ENCODE results near the gene SLC2A3. TPM values are rescaled to one million over a fixed set of nuclear protein-coding genes. Genes with fewer than 3 reads are reported as not detected.
"Not testable (repeated sequence)": the region's sequence is repeated elsewhere in the genome, so short reads cannot be mapped to it uniquely, and the experiment has no call there.

The SLC2A3 gene
- total RNA-seq, 1 experiment from 2014 or later: 38.2 TPM

DNA sequence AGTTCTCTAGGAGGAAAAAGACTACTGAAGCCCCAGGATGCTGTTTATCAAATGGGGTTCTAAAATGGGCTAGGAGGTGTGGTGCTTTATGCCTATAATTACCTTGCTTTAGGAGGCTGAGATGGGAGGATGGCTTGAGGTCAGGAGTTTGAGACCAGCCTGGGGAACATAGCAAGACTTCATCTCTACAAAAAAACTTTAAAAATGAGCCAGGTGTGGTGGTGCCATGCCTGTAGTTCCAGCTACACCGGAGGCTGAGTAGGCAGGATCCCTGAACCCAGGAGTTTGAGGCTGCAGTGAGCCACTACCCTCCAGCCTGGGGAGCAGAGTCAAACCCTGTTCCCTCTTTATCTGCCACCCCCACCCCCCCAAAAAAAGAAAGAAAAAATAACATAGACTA, 23.3 kb upstream of the SLC2A3 start:
- Histone ChIP-seq H3K27me3 (ENCODE audit: low read length) (no peaks in the 10 kb centered on the region), H3K27ac (ENCODE audit: low read length) (no peak overlapping the region), H4K20me1 (ENCODE audit: insufficient read depth, low read depth, low read length) (no peaks in the 10 kb centered on the region), H3K79me2 (ENCODE audit: low read length) (no peaks in the 10 kb centered on the region), H3K4me1 (ENCODE audit: low read length) (peaks cover 21% of the 10 kb centered on the region), H3K4me2 (ENCODE audit: low read depth, low read length, poor library complexity, severe bottlenecking) (peak overlapping the region; percentile 96), H3K9me3 (ENCODE audit: low read length) (no peaks in the 10 kb centered on the region), H2AFZ (ENCODE audit: low read length) (peak overlapping the region; percentile 80), H3K9ac (ENCODE audit: low read length) (no peak overlapping the region), H3K9me2 (replicated peaks; ENCODE audit: insufficient read depth, low read length) (no peaks in the 10 kb centered on the region), H3K4me3 (ENCODE audit: low read length) (no peak overlapping the region), H3K36me3 (ENCODE audit: insufficient read depth, low read length) (no peaks in the 10 kb centered on the region)
- no peak for DNase-seq

DNA sequence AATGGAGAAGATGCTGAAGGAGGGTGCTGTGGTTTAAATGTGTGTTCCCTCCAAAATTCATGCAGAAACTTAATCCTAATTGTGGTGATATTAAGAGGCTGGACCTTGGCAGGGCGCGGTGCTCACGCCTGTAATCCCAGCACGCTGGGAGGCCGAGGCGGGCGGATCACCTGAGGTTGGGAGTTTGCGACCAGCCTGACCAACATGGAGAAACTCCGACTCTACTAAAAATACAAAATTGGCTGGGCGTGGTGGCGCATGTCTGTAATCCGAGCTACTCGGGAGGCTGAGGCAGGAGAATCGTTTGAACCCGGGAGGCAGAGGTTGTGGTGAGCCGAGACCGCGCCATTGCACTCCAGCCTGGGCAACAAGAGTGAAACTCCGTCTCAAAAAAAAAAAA, 18.9 kb upstream of the SLC2A3 start:
- not testable (repeated sequence) for H3K4me2 ChIP-seq (ENCODE audit: low read depth, low read length, poor library complexity, severe bottlenecking); H3K79me2 ChIP-seq (ENCODE audit: low read length); H3K36me3 ChIP-seq (ENCODE audit: insufficient read depth, low read length); H3K4me3 ChIP-seq (ENCODE audit: low read length); H3K27ac ChIP-seq (ENCODE audit: low read length); H3K9me2 ChIP-seq (replicated peaks; ENCODE audit: insufficient read depth, low read length); DNase-seq; H4K20me1 ChIP-seq (ENCODE audit: insufficient read depth, low read depth, low read length); H3K27me3 ChIP-seq (ENCODE audit: low read length); H3K9me3 ChIP-seq (ENCODE audit: low read length); H3K9ac ChIP-seq (ENCODE audit: low read length); H3K4me1 ChIP-seq (ENCODE audit: low read length); H2AFZ ChIP-seq (ENCODE audit: low read length)

DNA sequence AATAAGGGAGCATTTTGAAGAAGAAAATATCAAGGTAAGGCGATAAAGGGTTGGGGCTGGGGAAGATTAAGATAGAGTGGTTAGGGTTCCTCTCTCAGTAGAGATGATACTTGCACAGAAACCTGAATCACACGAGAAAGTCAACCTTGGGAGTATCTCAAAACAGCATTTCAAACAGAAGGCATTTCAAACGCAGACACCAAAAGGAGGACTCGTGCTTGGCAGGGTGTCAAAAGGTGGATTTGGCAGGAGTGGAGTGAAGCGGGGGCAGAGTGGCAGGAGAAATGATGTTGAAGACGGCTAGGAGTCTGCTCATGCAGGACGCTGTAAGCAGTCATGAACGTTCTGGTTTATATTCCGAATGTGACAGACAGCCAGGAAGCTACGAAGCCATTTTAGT, 18.4 kb upstream of the SLC2A3 start:
- not testable (repeated sequence) for H3K9ac ChIP-seq (ENCODE audit: low read length); H3K9me3 ChIP-seq (ENCODE audit: low read length); H3K4me1 ChIP-seq (ENCODE audit: low read length); H3K9me2 ChIP-seq (replicated peaks; ENCODE audit: insufficient read depth, low read length); H3K36me3 ChIP-seq (ENCODE audit: insufficient read depth, low read length); H4K20me1 ChIP-seq (ENCODE audit: insufficient read depth, low read depth, low read length); H3K27me3 ChIP-seq (ENCODE audit: low read length); H2AFZ ChIP-seq (ENCODE audit: low read length); H3K79me2 ChIP-seq (ENCODE audit: low read length); DNase-seq; H3K4me2 ChIP-seq (ENCODE audit: low read depth, low read length, poor library complexity, severe bottlenecking); H3K4me3 ChIP-seq (ENCODE audit: low read length); H3K27ac ChIP-seq (ENCODE audit: low read length)

DNA sequence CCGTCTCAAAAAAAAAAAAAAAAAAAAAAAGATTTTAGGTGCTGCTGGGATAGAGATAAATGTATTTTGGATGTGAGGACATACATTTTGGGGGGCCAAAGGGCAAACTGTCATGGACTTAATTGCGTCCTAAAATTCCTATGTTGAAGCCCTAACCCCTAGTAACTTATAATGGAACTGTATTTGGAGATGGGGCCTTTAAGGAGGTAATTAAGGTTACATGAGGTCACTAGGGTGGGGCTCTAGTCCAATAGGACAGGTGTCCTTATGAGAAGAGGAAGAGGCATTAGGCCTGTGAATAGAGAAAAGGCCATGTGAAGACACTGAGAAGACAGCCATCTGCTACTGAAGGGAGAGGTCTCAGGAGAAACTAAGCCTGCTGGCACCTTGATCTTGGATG, 17.9 kb upstream of the SLC2A3 start:
- H3K4me1 ChIP-seq (ENCODE audit: low read length); H3K4me3 ChIP-seq (ENCODE audit: low read length); H3K4me2 ChIP-seq (ENCODE audit: low read depth, low read length, poor library complexity, severe bottlenecking); H4K20me1 ChIP-seq (ENCODE audit: insufficient read depth, low read depth, low read length); DNase-seq; H2AFZ ChIP-seq (ENCODE audit: low read length); H3K9ac ChIP-seq (ENCODE audit: low read length); H3K36me3 ChIP-seq (ENCODE audit: insufficient read depth, low read length); H3K9me2 ChIP-seq (replicated peaks; ENCODE audit: insufficient read depth, low read length); H3K27me3 ChIP-seq (ENCODE audit: low read length); H3K79me2 ChIP-seq (ENCODE audit: low read length); H3K9me3 ChIP-seq (ENCODE audit: low read length); H3K27ac ChIP-seq (ENCODE audit: low read length): not testable (repeated sequence)

DNA sequence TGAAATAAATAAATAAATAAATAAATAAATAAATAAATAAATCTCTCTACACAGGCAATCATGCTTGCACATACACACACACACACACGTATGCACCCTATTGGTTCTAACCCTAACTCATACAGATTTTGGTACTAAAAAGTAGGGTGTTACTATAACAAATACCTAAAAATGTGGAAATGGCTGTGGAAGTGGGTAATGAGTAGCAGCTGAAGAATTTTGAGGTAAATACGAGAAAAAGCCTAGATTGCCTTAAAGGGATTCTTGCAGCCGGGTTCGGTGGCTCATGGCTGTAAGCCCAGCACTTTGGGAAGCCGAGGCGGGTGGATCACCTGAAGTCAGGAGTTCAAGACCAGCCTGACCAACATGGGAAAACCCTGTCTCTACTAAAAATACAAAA, 15.7 kb upstream of the SLC2A3 start:
- Histone ChIP-seq H3K4me1 (ENCODE audit: low read length) (no peaks in the 10 kb centered on the region), H3K27me3 (ENCODE audit: low read length) (no peaks in the 10 kb centered on the region), H2AFZ (ENCODE audit: low read length) (no peak overlapping the region), H3K9me2 (replicated peaks; ENCODE audit: insufficient read depth, low read length) (no peaks in the 10 kb centered on the region), H3K27ac (ENCODE audit: low read length) (no peak overlapping the region), H3K9me3 (ENCODE audit: low read length) (no peaks in the 10 kb centered on the region), H3K79me2 (ENCODE audit: low read length) (no peaks in the 10 kb centered on the region), H4K20me1 (ENCODE audit: insufficient read depth, low read depth, low read length) (no peaks in the 10 kb centered on the region), H3K4me2 (ENCODE audit: low read depth, low read length, poor library complexity, severe bottlenecking) (no peak overlapping the region), H3K9ac (ENCODE audit: low read length) (no peak overlapping the region), H3K4me3 (ENCODE audit: low read length) (no peak overlapping the region), H3K36me3 (ENCODE audit: insufficient read depth, low read length) (no peaks in the 10 kb centered on the region)
- no peak for DNase-seq

DNA sequence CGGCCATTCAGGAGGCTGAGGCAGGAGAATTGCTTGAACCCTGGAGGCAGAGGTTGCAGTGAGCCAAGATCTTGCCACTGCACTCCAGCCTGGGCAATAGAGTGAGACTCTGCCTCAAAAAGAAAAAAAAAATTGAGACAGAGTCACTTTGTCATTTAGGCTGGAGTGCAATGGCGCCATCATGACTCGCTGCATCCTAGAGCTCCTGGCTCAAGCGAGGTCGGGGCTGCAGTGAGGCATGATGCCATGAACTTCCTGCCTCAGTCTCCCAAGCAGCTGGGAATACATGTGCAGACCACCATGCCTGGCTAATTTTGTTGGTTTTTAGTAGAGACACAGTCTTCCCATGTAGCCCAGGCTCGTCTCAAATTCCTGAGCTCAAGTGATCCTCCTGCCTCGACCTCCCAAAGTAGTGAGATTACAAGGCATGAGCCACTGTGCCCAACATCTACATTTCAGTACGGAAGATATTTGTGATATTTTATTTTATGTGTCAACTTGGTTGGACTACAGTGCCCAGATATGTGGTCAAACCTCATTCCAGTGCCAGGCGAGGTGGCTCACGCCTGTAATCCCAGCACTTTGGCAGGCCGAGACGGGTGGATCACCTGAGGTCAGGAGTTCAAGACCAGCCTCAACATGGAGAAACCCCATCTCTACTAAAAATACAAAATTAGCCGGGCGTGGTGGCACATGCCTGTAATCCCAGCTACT, 14.4 kb upstream of the SLC2A3 start:
- H3K9ac ChIP-seq (ENCODE audit: low read length); H2AFZ ChIP-seq (ENCODE audit: low read length); H3K9me2 ChIP-seq (replicated peaks; ENCODE audit: insufficient read depth, low read length); H3K79me2 ChIP-seq (ENCODE audit: low read length); H3K4me1 ChIP-seq (ENCODE audit: low read length); H3K36me3 ChIP-seq (ENCODE audit: insufficient read depth, low read length); H3K27ac ChIP-seq (ENCODE audit: low read length); H3K27me3 ChIP-seq (ENCODE audit: low read length); DNase-seq; H3K4me2 ChIP-seq (ENCODE audit: low read depth, low read length, poor library complexity, severe bottlenecking); H4K20me1 ChIP-seq (ENCODE audit: insufficient read depth, low read depth, low read length); H3K9me3 ChIP-seq (ENCODE audit: low read length); H3K4me3 ChIP-seq (ENCODE audit: low read length): not testable (repeated sequence)

DNA sequence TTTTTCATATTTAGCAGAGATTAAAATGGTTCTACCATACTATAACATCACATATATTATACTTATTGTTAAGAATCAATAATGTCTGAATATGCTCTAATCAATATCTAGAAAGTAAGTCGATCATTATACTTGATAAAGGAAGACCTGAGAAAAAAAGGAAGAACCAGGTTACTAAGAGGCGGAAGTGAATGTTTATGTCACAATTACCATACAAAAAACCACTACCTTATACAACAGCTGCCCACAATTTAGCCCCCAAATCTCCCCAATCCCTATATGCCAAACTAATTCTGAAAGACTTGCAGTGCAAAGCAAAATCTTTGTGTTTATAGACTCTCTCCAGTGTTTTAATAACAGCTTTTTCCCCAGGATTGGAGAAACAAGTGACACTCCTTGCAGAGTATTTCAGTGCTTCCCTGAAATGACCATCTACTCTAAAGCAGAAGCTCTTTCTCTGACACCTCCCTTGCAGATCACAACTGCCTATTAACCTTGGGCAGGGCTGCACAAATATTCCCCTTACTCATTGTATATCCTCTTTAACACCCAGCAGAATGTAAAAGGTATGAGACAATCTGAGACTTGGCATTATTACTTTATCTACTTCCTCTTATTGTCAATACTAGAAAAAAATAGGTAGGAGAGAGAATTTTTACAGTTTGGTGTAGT, 12.7 kb upstream of the SLC2A3 start:
- peak overlapping the region; percentile 46; the same call in 1 of the 2 replicates for H2AFZ ChIP-seq (ENCODE audit: low read length)
- H4K20me1 ChIP-seq (ENCODE audit: insufficient read depth, low read depth, low read length): no peaks in the 10 kb centered on the region
- no peaks in the 10 kb centered on the region for H3K27me3 ChIP-seq (ENCODE audit: low read length)
- no peaks in the 10 kb centered on the region for H3K9me3 ChIP-seq (ENCODE audit: low read length)
- no peak overlapping the region for H3K27ac ChIP-seq (ENCODE audit: low read length)
- H3K79me2 ChIP-seq (ENCODE audit: low read length): no peaks in the 10 kb centered on the region
- no peaks in the 10 kb centered on the region for H3K36me3 ChIP-seq (ENCODE audit: insufficient read depth, low read length)
- H3K9me2 ChIP-seq (replicated peaks; ENCODE audit: insufficient read depth, low read length): no peaks in the 10 kb centered on the region
- H3K4me2 ChIP-seq (ENCODE audit: low read depth, low read length, poor library complexity, severe bottlenecking): no peak overlapping the region
- DNase-seq: no peak
- H3K4me1 ChIP-seq (ENCODE audit: low read length): no peaks in the 10 kb centered on the region
- H3K9ac ChIP-seq (ENCODE audit: low read length): no peak overlapping the region
- H3K4me3 ChIP-seq (ENCODE audit: low read length): no peak overlapping the region

DNA sequence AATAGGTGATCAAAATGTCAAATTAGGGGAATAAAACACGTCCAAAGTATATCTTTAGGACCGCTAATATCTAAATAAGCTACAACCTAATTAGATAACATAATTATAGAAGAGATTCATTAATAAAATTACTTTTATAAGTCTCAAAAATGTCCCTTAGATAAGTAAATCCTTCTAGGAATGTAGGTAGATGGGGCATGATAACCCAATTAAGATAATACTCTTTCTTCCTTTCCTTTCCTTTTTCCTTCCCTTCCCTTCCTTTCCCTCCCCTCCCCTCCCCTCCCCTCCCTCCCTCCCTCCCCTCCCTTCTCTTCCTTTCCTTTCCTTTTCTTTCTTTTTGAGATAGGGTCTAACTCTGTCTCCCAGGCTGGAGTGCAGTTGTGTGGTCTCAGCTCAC, 11.0 kb upstream of the SLC2A3 start:
- Histone ChIP-seq H3K9me2 (replicated peaks; ENCODE audit: insufficient read depth, low read length) (no peaks in the 10 kb centered on the region), H3K4me1 (ENCODE audit: low read length) (no peaks in the 10 kb centered on the region), H2AFZ (ENCODE audit: low read length) (no peak overlapping the region), H3K27ac (ENCODE audit: low read length) (no peak overlapping the region), H3K9me3 (ENCODE audit: low read length) (no peaks in the 10 kb centered on the region), H3K4me3 (ENCODE audit: low read length) (no peak overlapping the region), H3K4me2 (ENCODE audit: low read depth, low read length, poor library complexity, severe bottlenecking) (no peak overlapping the region), H3K79me2 (ENCODE audit: low read length) (no peaks in the 10 kb centered on the region), H4K20me1 (ENCODE audit: insufficient read depth, low read depth, low read length) (no peaks in the 10 kb centered on the region), H3K27me3 (ENCODE audit: low read length) (no peaks in the 10 kb centered on the region), H3K9ac (ENCODE audit: low read length) (no peak overlapping the region), H3K36me3 (ENCODE audit: insufficient read depth, low read length) (no peaks in the 10 kb centered on the region)
- no peak for DNase-seq
